Left ventricle myocardium inferior (tissue), 1 donor: ENCODE data around the gene KCNJ6. TPM values are rescaled to one million over a fixed set of nuclear protein-coding genes. Genes with fewer than 3 reads are reported as not detected.

Experiments
- DNase-seq: peaks from one replicate; pipeline ENCODE4 v3.0.0-alpha.2; 2020
- H3K27ac ChIP-seq: fragments of 200-600 bp; replicated peaks from 2 replicates; pipeline ENCODE4 v1.8.0; 2021
- H3K27me3 ChIP-seq: fragments of 200-600 bp; 2 replicates; pipeline ENCODE4 v1.8.0; 2021; ENCODE audit warnings: low read depth
- H3K36me3 ChIP-seq: fragments of 200-600 bp; 2 replicates; pipeline ENCODE4 v1.8.0; 2021
- H3K4me1 ChIP-seq: fragments of 200-600 bp; 2 replicates; pipeline ENCODE4 v1.8.0; 2021
- H3K4me3 ChIP-seq: fragments of 200-600 bp; 2 replicates; pipeline ENCODE4 v1.8.0; 2021; ENCODE audit warnings: mild to moderate bottlenecking, moderate library complexity
- H3K9me3 ChIP-seq: fragments of 200-600 bp; replicated peaks from 2 replicates; pipeline ENCODE4 v1.8.0; 2021
- intact Hi-C: fragments of 100-400 bp; cut with micrococcal nuclease; formaldehyde crosslinking; loops from one replicate; pipeline ENCODE4 v1.11.0; 2022
- total RNA-seq: library from RNA; stranded (reverse); fragmentation: NEBNext Ultra II Directional; extraction: Animal tissue kit (Norgen Biotek cat#: 25700); gene quantifications from one replicate; pipeline ENCODE4 v1.2.1, GENCODE V29; 2021
- TF ChIP-seq, protein P1 (sequence below): fragments of 200-600 bp; IDR thresholded peaks from 2 replicates; pipeline ENCODE4 v1.8.0; 2021; ENCODE audit warnings: antibody characterized with exemption, mild to moderate bottlenecking, borderline replicate concordance
- donor health status: DM: no; HTN: yes; CAD: no; lungs with severe emphysema.

KCNJ6 gene
- total RNA-seq, 1 donor from 2014 or later: not detected

DNA sequence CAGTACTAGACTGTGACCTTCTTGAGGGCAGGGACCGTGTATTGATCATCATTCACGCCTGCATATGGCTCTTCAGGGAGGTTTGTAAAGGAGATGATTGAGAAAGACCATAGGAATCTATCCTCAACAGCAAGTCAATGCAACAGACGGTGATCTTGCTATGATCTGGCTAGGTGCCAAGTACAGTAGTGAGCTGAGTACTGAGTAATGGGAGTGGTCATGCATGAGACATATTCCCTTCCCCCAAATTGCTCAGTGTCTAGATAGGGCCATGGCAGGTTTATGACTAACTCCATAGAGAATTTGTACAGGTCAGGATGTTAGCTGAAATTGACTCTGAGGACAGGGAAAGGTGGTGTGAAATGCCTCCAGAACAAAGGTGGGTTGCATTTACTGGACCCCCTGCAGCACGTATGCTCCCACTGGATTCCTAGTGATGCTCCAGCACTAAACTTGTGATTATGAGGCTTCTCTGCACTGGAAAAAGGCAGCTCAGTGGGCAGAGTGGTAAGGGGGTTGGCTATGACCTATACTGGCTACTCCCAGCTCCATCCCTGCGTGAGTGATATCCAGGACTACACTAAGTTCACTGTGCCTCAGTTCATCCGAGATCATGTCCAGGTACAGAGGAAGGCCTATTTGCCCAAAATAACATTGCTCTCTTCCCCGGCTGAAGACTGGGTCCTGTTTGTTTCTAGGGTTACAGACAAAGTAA is 37.2 kb downstream of the KCNJ6 start:
- TF ChIP-seq, protein P1, sequence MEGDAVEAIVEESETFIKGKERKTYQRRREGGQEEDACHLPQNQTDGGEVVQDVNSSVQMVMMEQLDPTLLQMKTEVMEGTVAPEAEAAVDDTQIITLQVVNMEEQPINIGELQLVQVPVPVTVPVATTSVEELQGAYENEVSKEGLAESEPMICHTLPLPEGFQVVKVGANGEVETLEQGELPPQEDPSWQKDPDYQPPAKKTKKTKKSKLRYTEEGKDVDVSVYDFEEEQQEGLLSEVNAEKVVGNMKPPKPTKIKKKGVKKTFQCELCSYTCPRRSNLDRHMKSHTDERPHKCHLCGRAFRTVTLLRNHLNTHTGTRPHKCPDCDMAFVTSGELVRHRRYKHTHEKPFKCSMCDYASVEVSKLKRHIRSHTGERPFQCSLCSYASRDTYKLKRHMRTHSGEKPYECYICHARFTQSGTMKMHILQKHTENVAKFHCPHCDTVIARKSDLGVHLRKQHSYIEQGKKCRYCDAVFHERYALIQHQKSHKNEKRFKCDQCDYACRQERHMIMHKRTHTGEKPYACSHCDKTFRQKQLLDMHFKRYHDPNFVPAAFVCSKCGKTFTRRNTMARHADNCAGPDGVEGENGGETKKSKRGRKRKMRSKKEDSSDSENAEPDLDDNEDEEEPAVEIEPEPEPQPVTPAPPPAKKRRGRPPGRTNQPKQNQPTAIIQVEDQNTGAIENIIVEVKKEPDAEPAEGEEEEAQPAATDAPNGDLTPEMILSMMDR: no peak
- intact Hi-C loops: no loop called here
- H3K4me3 ChIP-seq: no peak overlapping the region
- H3K27ac ChIP-seq: no peak overlapping the region
- H3K9me3 ChIP-seq: no peaks in the 10 kb centered on the region
- H3K36me3 ChIP-seq: no peaks in the 10 kb centered on the region
- no peak for DNase-seq
- peaks cover 28% of the 10 kb centered on the region for H3K27me3 ChIP-seq
- H3K4me1 ChIP-seq: no peaks in the 10 kb centered on the region

DNA sequence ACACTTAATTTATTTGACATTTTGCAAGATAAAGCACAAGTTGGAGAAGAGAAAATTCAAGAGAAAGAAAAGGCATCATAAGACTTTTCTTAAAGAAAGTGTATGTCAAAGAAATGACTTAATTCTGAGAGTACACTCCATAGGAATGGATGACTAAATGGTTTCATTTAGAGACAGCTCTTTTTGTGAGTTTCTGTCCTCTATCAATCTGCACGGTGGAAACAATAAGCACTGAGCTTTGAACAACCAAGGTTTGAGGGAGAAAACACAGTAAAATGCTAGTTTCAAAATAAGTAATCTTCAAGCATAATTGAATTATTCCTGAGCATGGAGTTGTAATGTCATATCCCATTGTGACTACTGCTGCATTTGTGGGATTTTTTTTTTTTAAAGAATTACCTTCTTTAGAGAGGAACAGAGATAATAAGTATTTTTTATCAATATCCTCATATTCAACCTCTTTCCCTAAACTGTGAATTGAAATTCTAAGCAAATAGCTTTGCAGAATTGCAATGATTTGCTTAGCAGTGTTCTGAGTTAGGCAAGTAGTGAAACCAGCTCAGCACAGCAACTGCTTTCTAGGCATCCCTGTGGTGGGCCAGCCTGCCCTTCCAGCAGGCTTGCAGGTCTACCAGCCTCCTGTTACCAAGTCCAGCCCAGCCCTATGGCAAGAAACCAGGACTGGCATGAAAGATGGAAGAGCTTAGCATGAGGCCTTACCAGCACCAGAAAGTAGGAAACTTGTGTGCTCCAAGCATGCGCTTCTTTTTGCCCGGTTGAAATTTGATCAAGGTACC is 38.2 kb downstream of the KCNJ6 start:
- H3K27ac ChIP-seq: no peak overlapping the region
- no peak for DNase-seq
- H3K9me3 ChIP-seq: no peaks in the 10 kb centered on the region
- TF ChIP-seq, protein P1: no peak
- H3K4me1 ChIP-seq: no peaks in the 10 kb centered on the region
- peaks cover 34% of the 10 kb centered on the region for H3K27me3 ChIP-seq
- intact Hi-C loops: no loop called here
- no peak overlapping the region for H3K4me3 ChIP-seq
- no peaks in the 10 kb centered on the region for H3K36me3 ChIP-seq

DNA sequence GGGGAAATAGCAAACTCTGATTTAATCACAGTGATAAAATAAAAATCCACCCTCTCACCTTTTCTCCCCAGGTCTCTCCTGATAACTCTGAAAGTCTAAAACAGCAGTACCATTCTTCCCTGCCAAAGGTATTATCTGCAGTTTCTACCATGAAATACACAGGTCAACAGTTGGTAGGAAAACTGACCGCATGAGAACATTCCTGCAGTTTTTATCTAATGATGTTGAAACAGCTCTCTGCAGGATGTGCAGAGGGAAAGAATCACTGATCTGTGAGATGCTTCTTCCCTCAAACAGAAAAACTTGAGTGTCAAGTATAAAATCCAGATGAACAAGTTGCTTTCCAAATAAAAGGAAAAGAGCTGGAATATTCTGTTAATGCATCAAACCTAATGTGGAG is 39.1 kb downstream of the KCNJ6 start:
- TF ChIP-seq, protein P1: no peak
- Histone ChIP-seq H3K27me3 (peaks cover 34% of the 10 kb centered on the region), H3K4me1 (no peaks in the 10 kb centered on the region), H3K27ac (no peak overlapping the region), H3K9me3 (no peaks in the 10 kb centered on the region), H3K36me3 (no peaks in the 10 kb centered on the region), H3K4me3 (no peak overlapping the region)
- intact Hi-C loops: no loop called here
- no peak for DNase-seq

DNA sequence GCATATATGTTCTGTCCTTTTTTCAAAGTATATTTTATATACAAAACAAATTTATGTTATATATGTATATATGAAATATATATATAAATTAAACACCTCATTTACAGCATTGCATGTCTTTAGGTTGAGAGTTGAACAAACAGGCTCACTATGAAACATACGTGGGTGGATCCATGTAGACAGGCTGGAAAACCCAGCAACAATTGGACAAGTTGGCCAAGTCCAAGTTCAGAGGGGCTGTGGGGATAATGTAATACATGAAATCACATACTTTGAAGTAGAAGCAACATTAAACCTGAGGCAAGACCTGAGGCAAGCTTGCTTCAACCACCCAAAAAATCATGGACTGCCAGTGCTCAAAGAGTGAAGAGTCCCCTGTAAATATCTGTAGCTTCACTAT is 39.7 kb downstream of the KCNJ6 start:
- DNase-seq: no peak
- Histone ChIP-seq H3K4me1 (no peaks in the 10 kb centered on the region), H3K9me3 (no peaks in the 10 kb centered on the region), H3K36me3 (no peaks in the 10 kb centered on the region), H3K27me3 (peaks cover 34% of the 10 kb centered on the region), H3K4me3 (no peak overlapping the region), H3K27ac (no peak overlapping the region)
- intact Hi-C loops: no loop called here
- TF ChIP-seq, protein P1: no peak

DNA sequence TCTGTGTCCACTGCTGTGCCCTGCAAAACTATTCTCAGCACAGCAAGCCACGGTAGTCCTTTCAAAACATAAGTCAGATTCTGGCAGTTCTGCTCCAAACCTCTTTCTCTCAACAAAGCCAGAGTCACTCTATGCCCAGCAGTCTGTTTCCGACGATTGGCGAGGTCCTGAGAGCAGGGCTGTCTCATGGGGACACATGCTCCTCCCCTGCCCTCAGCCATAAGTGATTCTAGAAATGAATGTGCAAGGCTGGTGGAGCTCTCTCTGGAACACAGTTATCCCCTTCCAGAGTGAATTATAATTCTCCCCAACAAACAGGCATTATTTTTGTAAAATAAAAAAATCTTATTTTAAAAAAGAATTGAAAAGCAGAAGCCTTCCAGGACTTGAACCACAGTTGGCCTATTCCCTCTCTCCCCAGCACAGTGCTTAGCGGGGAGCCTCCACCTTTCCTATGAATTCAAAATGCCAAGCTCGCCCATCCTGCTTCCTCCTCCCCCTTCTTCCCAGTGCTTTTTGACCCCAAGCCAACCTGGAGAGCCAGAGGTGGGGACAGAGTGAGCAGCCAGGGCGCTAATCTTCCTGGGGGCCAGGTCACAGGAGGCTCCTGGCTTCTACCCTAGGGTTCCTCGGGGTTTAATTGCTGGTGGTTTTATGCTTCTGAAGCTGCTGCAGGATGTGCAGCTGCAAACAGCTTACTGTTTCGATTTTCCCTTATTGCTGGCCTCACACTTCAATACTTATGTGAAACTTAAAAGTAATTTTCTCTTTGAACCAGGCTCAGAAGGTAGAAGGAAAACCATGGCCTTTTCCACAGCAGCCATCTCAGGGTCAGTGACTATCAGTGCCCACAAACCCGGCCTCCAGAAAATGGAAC is 41.1 kb downstream of the KCNJ6 start:
- Histone ChIP-seq H3K27me3 (peaks cover 38% of the 10 kb centered on the region), H3K9me3 (no peaks in the 10 kb centered on the region), H3K4me3 (no peak overlapping the region), H3K27ac (no peak overlapping the region), H3K36me3 (no peaks in the 10 kb centered on the region), H3K4me1 (no peaks in the 10 kb centered on the region)
- no peak for DNase-seq
- intact Hi-C loops: no loop called here
- TF ChIP-seq, protein P1: no peak
